ENCODE measurements around the gene IARS1. TPM values are rescaled to one million over a fixed set of nuclear protein-coding genes. Genes with fewer than 3 reads are reported as not detected.
A peak's percentile ranks its signal among the peaks of the same experiment; 100 is the strongest.

The IARS1 gene
- polyA plus RNA-seq, 1 donor from 2014 or later: 48.2 TPM

- Mint-ChIP-seq H3K4me3 (no peak overlapping the region), H3K9me3 (no peaks in the 10 kb centered on the region), H3K4me1 (peaks cover 31 to 39% (median 34%) of the 10 kb centered on the region in 3 donors), H3K27ac (peak overlapping the region in 1 of 3 donors; percentile 62), H3K27me3 (no peaks in the 10 kb centered on the region), H3K36me3 (peaks cover 9% of the 10 kb centered on the region)
These were observed 3.6 kb downstream of the IARS1 start for GRCh38 chr9:92289708-92290390.

- Mint-ChIP-seq H3K27me3 (no peaks in the 10 kb centered on the region), H3K4me3 (no peak overlapping the region), H3K27ac (no peak overlapping the region), H3K9me3 (no peaks in the 10 kb centered on the region), H3K4me1 (peaks cover 0 to 3% (median 2%) of the 10 kb centered on the region in 3 donors), H3K36me3 (peaks cover 1% of the 10 kb centered on the region)
These were observed 14.2 kb downstream of the IARS1 start for GRCh38 chr9:92279302-92279701.

- H3K4me1 Mint-ChIP-seq: peaks cover 0 to 3% (median 2%) of the 10 kb centered on the region in 3 donors
- no peak overlapping the region for H3K27ac Mint-ChIP-seq
- H3K9me3 Mint-ChIP-seq: no peaks in the 10 kb centered on the region
- H3K27me3 Mint-ChIP-seq: no peaks in the 10 kb centered on the region
- H3K4me3 Mint-ChIP-seq: no peak overlapping the region
- H3K36me3 Mint-ChIP-seq: peaks cover 2% of the 10 kb centered on the region
These were observed 15.4 kb downstream of the IARS1 start for GRCh38 chr9:92278110-92278509.

- H3K4me1 Mint-ChIP-seq: peaks cover 0 to 3% (median 2%) of the 10 kb centered on the region in 3 donors
- peaks cover 6% of the 10 kb centered on the region for H3K36me3 Mint-ChIP-seq
- no peaks in the 10 kb centered on the region for H3K27me3 Mint-ChIP-seq
- H3K27ac Mint-ChIP-seq: peak overlapping the region in 1 of 3 donors; percentile 40
- no peak overlapping the region for H3K4me3 Mint-ChIP-seq
- no peaks in the 10 kb centered on the region for H3K9me3 Mint-ChIP-seq
These were observed 17.0 kb downstream of the IARS1 start for GRCh38 chr9:92276331-92277032.

- Mint-ChIP-seq H3K4me1 (peaks cover 0 to 3% (median 2%) of the 10 kb centered on the region in 3 donors), H3K9me3 (no peaks in the 10 kb centered on the region), H3K27me3 (no peaks in the 10 kb centered on the region), H3K4me3 (no peak overlapping the region), H3K36me3 (peaks cover 8% of the 10 kb centered on the region), H3K27ac (no peak overlapping the region)
These were observed 18.0 kb downstream of the IARS1 start for GRCh38 chr9:92275541-92275940.

GRCh38 chr9:92270511-92270910, 23.0 kb downstream of the IARS1 start:
- Mint-ChIP-seq H3K4me1 (peaks cover 0 to 2% (median 0%) of the 10 kb centered on the region in 3 donors), H3K27me3 (no peaks in the 10 kb centered on the region)

GRCh38 chr9:92266486-92266885, 27.0 kb downstream of the IARS1 start:
- Mint-ChIP-seq H3K4me1 (no peaks in the 10 kb centered on the region), H3K36me3 (peaks cover 5% of the 10 kb centered on the region), H3K27me3 (no peaks in the 10 kb centered on the region), H3K9me3 (no peaks in the 10 kb centered on the region), H3K4me3 (no peak overlapping the region), H3K27ac (no peak overlapping the region)

More at GRCh38 chr9:92270511-92270910, 23.0 kb downstream of the IARS1 start:
- no peak overlapping the region for H3K27ac Mint-ChIP-seq
- no peak overlapping the region for H3K4me3 Mint-ChIP-seq
- peaks cover 11% of the 10 kb centered on the region for H3K36me3 Mint-ChIP-seq
- no peaks in the 10 kb centered on the region for H3K9me3 Mint-ChIP-seq

- no peak overlapping the region for H3K27ac Mint-ChIP-seq
- H3K4me1 Mint-ChIP-seq: no peaks in the 10 kb centered on the region
- peaks cover 2% of the 10 kb centered on the region for H3K36me3 Mint-ChIP-seq
- H3K4me3 Mint-ChIP-seq: no peak overlapping the region
- H3K9me3 Mint-ChIP-seq: no peaks in the 10 kb centered on the region
- no peaks in the 10 kb centered on the region for H3K27me3 Mint-ChIP-seq
These were observed 28.3 kb downstream of the IARS1 start for GRCh38 chr9:92265154-92265553.

GRCh38 chr9:92263131-92263530, 30.4 kb downstream of the IARS1 start:
- Mint-ChIP-seq H3K27ac (no peak overlapping the region), H3K9me3 (no peaks in the 10 kb centered on the region), H3K36me3 (peaks cover 3% of the 10 kb centered on the region), H3K4me3 (no peak overlapping the region), H3K4me1 (no peaks in the 10 kb centered on the region), H3K27me3 (no peaks in the 10 kb centered on the region)

GRCh38 chr9:92257327-92257726, 36.2 kb downstream of the IARS1 start:
- peaks cover 4% of the 10 kb centered on the region for H3K36me3 Mint-ChIP-seq
- peaks cover 0 to 1% (median 0%) of the 10 kb centered on the region in 3 donors for H3K4me1 Mint-ChIP-seq
- H3K27ac Mint-ChIP-seq: no peak overlapping the region
- H3K9me3 Mint-ChIP-seq: no peaks in the 10 kb centered on the region
- no peaks in the 10 kb centered on the region for H3K27me3 Mint-ChIP-seq
- no peak overlapping the region for H3K4me3 Mint-ChIP-seq

GRCh38 chr9:92254381-92255337, 38.8 kb downstream of the IARS1 start:
- Mint-ChIP-seq H3K27me3 (no peaks in the 10 kb centered on the region), H3K27ac (no peak overlapping the region), H3K36me3 (peaks cover 6% of the 10 kb centered on the region), H3K9me3 (no peaks in the 10 kb centered on the region), H3K4me3 (no peak overlapping the region), H3K4me1 (peaks cover 0 to 1% (median 0%) of the 10 kb centered on the region in 3 donors)

- Mint-ChIP-seq H3K4me3 (no peak overlapping the region), H3K9me3 (no peaks in the 10 kb centered on the region), H3K27me3 (no peaks in the 10 kb centered on the region), H3K36me3 (peaks cover 7% of the 10 kb centered on the region), H3K27ac (no peak overlapping the region), H3K4me1 (peaks cover 0 to 1% (median 0%) of the 10 kb centered on the region in 3 donors)
These were observed 39.8 kb downstream of the IARS1 start for GRCh38 chr9:92253656-92254055.

- Mint-ChIP-seq H3K4me1 (peaks cover 0 to 1% (median 0%) of the 10 kb centered on the region in 3 donors), H3K27me3 (no peaks in the 10 kb centered on the region), H3K9me3 (no peaks in the 10 kb centered on the region), H3K36me3 (peaks cover 18% of the 10 kb centered on the region), H3K27ac (no peak overlapping the region), H3K4me3 (no peak overlapping the region)
These were observed 45.5 kb downstream of the IARS1 start for GRCh38 chr9:92247981-92248380.

GRCh38 chr9:92247296-92247695, 46.2 kb downstream of the IARS1 start:
- no peaks in the 10 kb centered on the region for H3K4me1 Mint-ChIP-seq
- H3K9me3 Mint-ChIP-seq: no peaks in the 10 kb centered on the region
- peaks cover 18% of the 10 kb centered on the region for H3K36me3 Mint-ChIP-seq
- peak overlapping the region in 1 of 3 donors; percentile 40 for H3K27ac Mint-ChIP-seq
- no peak overlapping the region for H3K4me3 Mint-ChIP-seq
- no peaks in the 10 kb centered on the region for H3K27me3 Mint-ChIP-seq

Data from IgD-negative memory B cell (primary cell).